CD4-positive, CD25-positive, alpha-beta regulatory T cell (primary cell): ENCODE data around the gene CERS6. TPM values are rescaled to one million over a fixed set of nuclear protein-coding genes. Genes with fewer than 3 reads are reported as not detected.

Source experiments
- ATAC-seq, 2 donors: fragments of 150-1000 bp; cut with Tn5 transposase; one replicate each; pipeline ENCODE4 v1.10.0; 2021; ENCODE audit warnings: low read depth in 2 of 2, moderate number of reproducible peaks in 2 of 2, moderate library complexity in 1 of 2
- DNase-seq, 3 donors: peaks; one replicate each; pipeline versions ENCODE4 v3.0.0 to v3.0.0-alpha.2; 2012 to 2022; ENCODE audit warnings: mixed read lengths in 1 of 3
- H3K27ac ChIP-seq: one replicate; pipeline ENCODE4 v1.7.0; 2013; ENCODE audit warnings: mild to moderate bottlenecking, low read length; ENCODE audit not compliant: insufficient read depth, poor library complexity, severe bottlenecking
- H3K27me3 ChIP-seq: one replicate; pipeline ENCODE4 v1.7.0; 2013; ENCODE audit warnings: low read length; ENCODE audit not compliant: control insufficient read depth, insufficient read depth
- H3K36me3 ChIP-seq: one replicate; pipeline ENCODE4 v1.7.0; 2013; ENCODE audit warnings: mild to moderate bottlenecking, low read length, moderate library complexity; ENCODE audit not compliant: control insufficient read depth, insufficient read depth
- H3K4me1 ChIP-seq: 2 replicates; pipeline ENCODE4 v1.7.0; 2013; ENCODE audit warnings: mild to moderate bottlenecking, low read length; ENCODE audit not compliant: insufficient read depth, control insufficient read depth, poor library complexity, severe bottlenecking
- H3K4me3 ChIP-seq: one replicate; pipeline ENCODE4 v1.7.0; 2013; ENCODE audit warnings: low read depth, mild to moderate bottlenecking, low read length, moderate library complexity
- H3K9me3 ChIP-seq, 2 experiments: 1 replicate in 1 of 2; 2 replicates in 1 of 2; pipeline ENCODE4 v1.7.0; 2013; ENCODE audit warnings: low read length in 2 of 2, mild to moderate bottlenecking in 1 of 2, moderate library complexity in 1 of 2; ENCODE audit not compliant: control insufficient read depth in 2 of 2
- H3K27ac Mint-ChIP-seq, 3 donors: one replicate each; pipeline ENCODE4 v1.8.0; 2020 to 2022; ENCODE audit warnings: mild to moderate bottlenecking in 3 of 3, mixed read lengths in 3 of 3, moderate library complexity in 2 of 3
- H3K27me3 Mint-ChIP-seq: one replicate; pipeline ENCODE4 v1.8.0; 2022; ENCODE audit warnings: mild to moderate bottlenecking, mixed read lengths
- H3K36me3 Mint-ChIP-seq: one replicate; pipeline ENCODE4 v1.8.0; 2020; ENCODE audit warnings: mixed read lengths
- H3K4me1 Mint-ChIP-seq, 4 donors: one replicate each; pipeline ENCODE4 v1.8.0; 2020 to 2022; ENCODE audit warnings: mixed read lengths in 4 of 4, mild to moderate bottlenecking in 1 of 4
- H3K4me3 Mint-ChIP-seq, 4 donors: one replicate each; pipeline ENCODE4 v1.8.0; 2020 to 2022; ENCODE audit warnings: mild to moderate bottlenecking in 4 of 4, mixed read lengths in 4 of 4, moderate library complexity in 3 of 4
- H3K9me3 Mint-ChIP-seq, 7 donors: one replicate each; pipeline ENCODE4 v1.8.0; 2020 to 2022; ENCODE audit warnings: mixed read lengths in 7 of 7, mild to moderate bottlenecking in 3 of 7, moderate library complexity in 2 of 7
- polyA plus RNA-seq, 4 donors: library from polyadenylated mRNA; unstranded; fragments of 300-500 nt; fragmentation: Illumina TruSeq; gene quantifications; one replicate each; pipeline ENCODE4 v1.2.3, GENCODE V29; 2021
- total RNA-seq: library from RNA; stranded (reverse); gene quantifications from one replicate; pipeline ENCODE4 v1.2.3, GENCODE V29; 2022

CERS6 gene
- total and polyA plus RNA-seq, 5 donors from 2014 or later = 1.3 to 5.3 (median 3.6) TPM

GRCh38 chr2:168593713-168594112 lies 137.6 kb downstream of the CERS6 start:
- Histone ChIP-seq H3K4me1 (no peaks in the 10 kb centered on the region), H3K36me3 (no peaks in the 10 kb centered on the region), H3K27ac (no peak overlapping the region), H3K27me3 (no peaks in the 10 kb centered on the region), H3K9me3 (no peaks in the 10 kb centered on the region), H3K4me3 (no peak overlapping the region)
- DNase-seq (no peak), ATAC-seq (no peak)
- H3K27me3 Mint-ChIP-seq = no peaks in the 10 kb centered on the region
- H3K27ac Mint-ChIP-seq = no peak overlapping the region
- peaks cover 0 to 12% (median 9%) of the 10 kb centered on the region in 4 donors for H3K4me1 Mint-ChIP-seq
- no peaks in the 10 kb centered on the region for H3K36me3 Mint-ChIP-seq
- no peak overlapping the region for H3K4me3 Mint-ChIP-seq
- H3K9me3 Mint-ChIP-seq = peaks cover 0 to 2% (median 0%) of the 10 kb centered on the region in 7 donors

- Mint-ChIP-seq H3K4me3 (no peak overlapping the region), H3K27ac (no peak overlapping the region), H3K36me3 (no peaks in the 10 kb centered on the region), H3K9me3 (peaks cover 0 to 2% (median 0%) of the 10 kb centered on the region in 7 donors), H3K4me1 (peaks cover 0 to 12% (median 9%) of the 10 kb centered on the region in 4 donors), H3K27me3 (no peaks in the 10 kb centered on the region)
- DNase-seq (peak in 1 of 3 donors; percentile 26), ATAC-seq (no peak)
- no peaks in the 10 kb centered on the region for H3K36me3 ChIP-seq
- no peaks in the 10 kb centered on the region for H3K9me3 ChIP-seq
- H3K4me3 ChIP-seq = no peak overlapping the region
- H3K27me3 ChIP-seq = no peaks in the 10 kb centered on the region
- no peaks in the 10 kb centered on the region for H3K4me1 ChIP-seq
- H3K27ac ChIP-seq = no peak overlapping the region
These were observed 138.7 kb downstream of the CERS6 start for GRCh38 chr2:168594778-168595177.

GRCh38 chr2:168596881-168597655 lies 141.0 kb downstream of the CERS6 start:
- Histone ChIP-seq H3K4me3 (no peak overlapping the region), H3K27me3 (no peaks in the 10 kb centered on the region), H3K4me1 (no peaks in the 10 kb centered on the region), H3K36me3 (no peaks in the 10 kb centered on the region), H3K27ac (no peak overlapping the region), H3K9me3 (no peaks in the 10 kb centered on the region)
- Mint-ChIP-seq H3K27ac (no peak overlapping the region), H3K4me1 (peaks cover 0 to 14% (median 8%) of the 10 kb centered on the region in 4 donors), H3K36me3 (no peaks in the 10 kb centered on the region), H3K27me3 (no peaks in the 10 kb centered on the region), H3K9me3 (peaks cover 0 to 2% (median 0%) of the 10 kb centered on the region in 7 donors), H3K4me3 (no peak overlapping the region)
- ATAC-seq (no peak), DNase-seq (no peak)

DNA sequence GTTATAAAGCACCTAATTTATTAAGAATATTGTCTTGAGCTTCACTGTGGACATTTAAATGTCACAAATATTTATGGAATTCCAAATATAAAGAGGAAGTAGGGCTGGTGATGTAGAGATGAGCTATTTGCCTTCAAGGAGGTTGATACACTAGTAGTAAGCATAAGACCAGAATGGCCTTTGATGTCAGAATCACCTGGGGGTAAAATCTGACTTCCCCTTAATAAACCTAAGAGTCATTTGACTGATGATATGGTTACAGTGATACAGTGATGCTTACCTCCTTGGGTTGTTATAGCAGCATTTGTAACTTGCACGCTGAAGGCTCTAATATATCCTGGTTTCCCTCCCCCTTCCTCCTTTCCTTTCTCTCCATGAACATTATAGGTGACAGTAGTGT lies 143.7 kb downstream of the CERS6 start:
- no peaks in the 10 kb centered on the region for H3K4me1 ChIP-seq
- peaks cover under 1 to 3% of the 10 kb centered on the region in 2 experiments for H3K9me3 ChIP-seq
- ATAC-seq = no peak
- H3K36me3 ChIP-seq = no peaks in the 10 kb centered on the region
- DNase-seq = no peak
- Mint-ChIP-seq H3K9me3 (peaks cover 0 to 7% (median 4%) of the 10 kb centered on the region in 7 donors), H3K36me3 (peaks cover 3% of the 10 kb centered on the region), H3K4me1 (peaks cover 0 to 8% (median 5%) of the 10 kb centered on the region in 4 donors), H3K27ac (no peak overlapping the region), H3K27me3 (no peaks in the 10 kb centered on the region), H3K4me3 (no peak overlapping the region)
- H3K4me3 ChIP-seq = no peak overlapping the region
- H3K27ac ChIP-seq = no peak overlapping the region
- no peaks in the 10 kb centered on the region for H3K27me3 ChIP-seq

DNA sequence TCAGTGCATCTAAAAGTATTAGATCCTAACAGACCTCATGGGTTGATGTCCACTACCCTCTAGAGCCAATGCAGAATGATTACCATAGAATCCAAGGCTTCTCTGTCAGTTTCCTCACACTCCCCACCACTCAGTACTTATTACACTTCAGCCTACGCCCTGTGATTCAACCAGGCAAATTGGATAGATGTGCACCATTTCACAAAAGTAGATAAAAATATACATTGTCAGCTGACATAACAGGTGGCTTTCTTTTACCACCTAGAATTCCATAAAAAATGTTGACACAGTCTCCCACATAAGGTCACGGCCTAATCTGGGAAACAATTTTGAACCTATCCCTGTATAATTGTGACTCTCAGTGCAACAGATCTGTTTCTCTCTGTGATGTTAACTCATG lies 144.9 kb downstream of the CERS6 start:
- no peaks in the 10 kb centered on the region for H3K36me3 ChIP-seq
- ATAC-seq (no peak), DNase-seq (no peak)
- H3K27ac Mint-ChIP-seq = no peak overlapping the region
- H3K4me1 Mint-ChIP-seq = peaks cover 0 to 2% (median 0%) of the 10 kb centered on the region in 4 donors
- no peaks in the 10 kb centered on the region for H3K27me3 ChIP-seq
- H3K9me3 ChIP-seq = peaks cover 6 to 15% of the 10 kb centered on the region in 2 experiments
- peaks cover 0 to 13% (median 7%) of the 10 kb centered on the region in 7 donors for H3K9me3 Mint-ChIP-seq
- no peaks in the 10 kb centered on the region for H3K27me3 Mint-ChIP-seq
- H3K36me3 Mint-ChIP-seq = peaks cover 9% of the 10 kb centered on the region
- no peak overlapping the region for H3K27ac ChIP-seq
- H3K4me1 ChIP-seq = no peaks in the 10 kb centered on the region
- no peak overlapping the region for H3K4me3 ChIP-seq
- no peak overlapping the region for H3K4me3 Mint-ChIP-seq

DNA sequence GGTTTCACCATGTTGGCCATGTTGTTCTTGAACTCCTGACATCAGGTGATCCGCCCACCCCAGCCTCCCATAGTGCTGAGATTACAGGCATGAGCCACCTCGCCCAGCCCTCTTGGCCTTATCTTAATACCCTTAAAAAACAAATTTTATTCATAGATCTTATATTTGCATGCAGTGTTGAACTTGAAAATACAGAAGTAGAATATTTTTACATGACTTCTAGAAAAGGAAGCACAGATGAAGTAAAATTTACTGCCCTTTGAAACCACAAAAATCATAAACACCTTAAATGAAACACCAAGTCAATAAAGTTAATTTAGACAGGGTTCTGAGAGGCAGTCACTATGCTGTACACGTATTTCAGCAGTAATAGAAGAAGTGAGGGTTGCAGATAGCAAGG lies 145.7 kb downstream of the CERS6 start:
- Mint-ChIP-seq H3K4me1 (peaks cover 0 to 2% (median 0%) of the 10 kb centered on the region in 4 donors), H3K27me3 (no peaks in the 10 kb centered on the region), H3K36me3 (peaks cover 15% of the 10 kb centered on the region), H3K4me3 (no peak overlapping the region), H3K9me3 (peaks cover 0 to 19% (median 7%) of the 10 kb centered on the region in 7 donors), H3K27ac (no peak overlapping the region)
- no peaks in the 10 kb centered on the region for H3K36me3 ChIP-seq
- DNase-seq = no peak
- H3K9me3 ChIP-seq = peaks cover 6 to 18% of the 10 kb centered on the region in 2 experiments
- no peak overlapping the region for H3K4me3 ChIP-seq
- no peaks in the 10 kb centered on the region for H3K27me3 ChIP-seq
- H3K4me1 ChIP-seq = no peaks in the 10 kb centered on the region
- no peak for ATAC-seq
- H3K27ac ChIP-seq = no peak overlapping the region

- H3K27me3 Mint-ChIP-seq = no peaks in the 10 kb centered on the region
- H3K36me3 Mint-ChIP-seq = peaks cover 16% of the 10 kb centered on the region
These were observed 146.3 kb downstream of the CERS6 start for GRCh38 chr2:168602379-168602778.

More at GRCh38 chr2:168602379-168602778, 146.3 kb downstream of the CERS6 start:
- DNase-seq (no peak), ATAC-seq (no peak)
- Histone ChIP-seq H3K9me3 (peaks cover 6 to 18% of the 10 kb centered on the region in 2 experiments), H3K27ac (no peak overlapping the region), H3K27me3 (no peaks in the 10 kb centered on the region), H3K4me1 (no peaks in the 10 kb centered on the region), H3K4me3 (no peak overlapping the region), H3K36me3 (no peaks in the 10 kb centered on the region)
- Mint-ChIP-seq H3K9me3 (peaks cover 0 to 20% (median 7%) of the 10 kb centered on the region in 7 donors), H3K4me3 (no peak overlapping the region), H3K4me1 (peaks cover 0 to 2% (median 0%) of the 10 kb centered on the region in 4 donors), H3K27ac (no peak overlapping the region)
